Chondrocyte (in vitro differentiated cells): Measurements from ENCODE around the gene DNAJC1. TPM values are rescaled to one million over a fixed set of nuclear protein-coding genes. Genes with fewer than 3 reads are reported as not detected.

Experiments used
- DNase-seq: peaks from one replicate; pipeline ENCODE4 v3.0.0; 2021; ENCODE audit warnings: mixed read lengths, low spot score
- H3K27ac Mint-ChIP-seq: one replicate; pipeline ENCODE4 v1.8.0; 2021; ENCODE audit warnings: mild to moderate bottlenecking, moderate library complexity, mixed read lengths; ENCODE audit not compliant: unreplicated experiment
- H3K27me3 Mint-ChIP-seq: 2 replicates; pipeline ENCODE4 v1.8.0; 2021; ENCODE audit warnings: low read depth, mixed read lengths
- H3K36me3 Mint-ChIP-seq: 2 replicates; pipeline ENCODE4 v1.8.0; 2021; ENCODE audit warnings: low read depth, mixed read lengths
- H3K4me1 Mint-ChIP-seq: 2 replicates; pipeline ENCODE4 v1.8.0; 2021; ENCODE audit warnings: low read depth, mild to moderate bottlenecking, mixed read lengths
- H3K4me3 Mint-ChIP-seq: one replicate; pipeline ENCODE4 v1.8.0; 2021; ENCODE audit warnings: mild to moderate bottlenecking, moderate library complexity, mixed read lengths; ENCODE audit not compliant: unreplicated experiment
- H3K9me3 Mint-ChIP-seq: 2 replicates; pipeline ENCODE4 v1.8.0; 2021; ENCODE audit warnings: low read depth, mixed read lengths
- CTCF ChIP-seq: fragments of 200-600 bp; sonication (generic); IDR thresholded peaks from 2 replicates; pipeline ENCODE4 v1.5.0; 2021; ENCODE audit warnings: antibody characterized with exemption, mild to moderate bottlenecking, moderate library complexity
- total RNA-seq: library from RNA; stranded (reverse); gene quantifications from 3 replicates; pipeline ENCODE4 v1.2.1, GENCODE V29; 2021

The DNAJC1 gene
- total RNA-seq, 1 donor from 2014 or later: 45.1 TPM

- no peak for TF ChIP-seq CTCF
Measured at GRCh38 chr10:21899736-21900135, 103.8 kb downstream of the DNAJC1 start.

GRCh38 chr10:21895932-21896331 is 107.6 kb downstream of the DNAJC1 start:
- Mint-ChIP-seq H3K4me1 (no peaks in the 10 kb centered on the region), H3K4me3 (no peak overlapping the region), H3K27ac (no peak overlapping the region), H3K27me3 (no peaks in the 10 kb centered on the region), H3K36me3 (peaks cover 21% of the 10 kb centered on the region), H3K9me3 (peaks cover 23% of the 10 kb centered on the region)
- DNase-seq: no peak
- no peak for TF ChIP-seq CTCF

More at GRCh38 chr10:21899736-21900135, 103.8 kb downstream of the DNAJC1 start:
- Mint-ChIP-seq H3K27me3 (no peaks in the 10 kb centered on the region), H3K36me3 (peaks cover 4% of the 10 kb centered on the region), H3K27ac (no peak overlapping the region), H3K4me3 (no peak overlapping the region), H3K9me3 (no peaks in the 10 kb centered on the region), H3K4me1 (no peaks in the 10 kb centered on the region)
- no peak for DNase-seq

DNA sequence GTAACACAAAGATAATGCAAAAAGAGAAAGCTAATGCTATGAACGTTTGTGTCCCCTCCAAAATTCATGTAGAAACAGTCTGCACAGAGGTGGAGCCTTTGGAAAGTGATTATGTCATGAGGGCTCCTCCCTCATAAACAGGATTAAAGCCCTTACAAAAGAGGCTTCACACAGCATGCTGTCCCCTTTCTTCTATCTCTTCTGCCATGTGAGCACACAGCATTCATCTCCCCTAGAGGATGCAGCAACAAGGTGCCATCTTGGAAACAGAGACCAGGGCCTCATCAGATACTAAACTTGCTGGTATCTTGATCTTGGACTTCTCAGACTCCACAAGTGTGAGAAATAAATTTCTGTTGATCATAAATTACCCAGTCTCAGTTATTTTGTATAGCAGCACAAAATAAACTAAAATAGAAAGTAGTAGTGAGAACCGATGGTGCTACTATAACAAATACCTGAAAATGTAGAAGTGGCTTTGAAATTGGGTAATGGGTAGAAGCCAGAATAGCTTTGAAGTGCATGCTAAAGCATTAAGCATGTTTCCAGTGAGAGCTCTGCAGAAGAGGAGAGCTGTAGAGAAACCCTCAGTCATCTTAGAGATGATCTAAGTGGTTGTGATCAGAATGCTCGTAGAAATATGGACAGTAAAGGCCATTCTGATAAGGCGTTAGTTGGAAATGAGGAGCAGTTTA is 108.7 kb downstream of the DNAJC1 start:
- no peaks in the 10 kb centered on the region for H3K4me1 Mint-ChIP-seq
- peaks cover 25% of the 10 kb centered on the region for H3K36me3 Mint-ChIP-seq
- TF ChIP-seq CTCF: no peak
- no peak for DNase-seq
- H3K4me3 Mint-ChIP-seq: no peak overlapping the region
- no peaks in the 10 kb centered on the region for H3K27me3 Mint-ChIP-seq
- H3K27ac Mint-ChIP-seq: no peak overlapping the region
- H3K9me3 Mint-ChIP-seq: peaks cover 23% of the 10 kb centered on the region

- Mint-ChIP-seq H3K4me3 (no peak overlapping the region), H3K27me3 (no peaks in the 10 kb centered on the region), H3K4me1 (peaks cover 4% of the 10 kb centered on the region), H3K9me3 (peaks cover 40% of the 10 kb centered on the region), H3K27ac (no peak overlapping the region), H3K36me3 (peaks cover 28% of the 10 kb centered on the region)
- no peak for DNase-seq
- no peak for TF ChIP-seq CTCF
Measured at GRCh38 chr10:21891439-21891838, 112.1 kb downstream of the DNAJC1 start.

GRCh38 chr10:21889477-21890275 is 113.9 kb downstream of the DNAJC1 start:
- Mint-ChIP-seq H3K27ac (peak overlapping the region; percentile 34), H3K4me3 (no peak overlapping the region), H3K36me3 (peaks cover 39% of the 10 kb centered on the region), H3K9me3 (peaks cover 57% of the 10 kb centered on the region), H3K27me3 (no peaks in the 10 kb centered on the region), H3K4me1 (peaks cover 4% of the 10 kb centered on the region)
- no peak for TF ChIP-seq CTCF
- DNase-seq: no peak
